ENCODE measurements around the gene ECHDC1.

ECHDC1 gene

GRCh38 chr6:127303917-127304316 is 39.5 kb downstream of the ECHDC1 start:
- Histone ChIP-seq H3K27me3 (ENCODE audit: control insufficient read depth, insufficient read depth, low read length, poor library complexity, severe bottlenecking) (no peaks in the 10 kb centered on the region), H3K36me3 (ENCODE audit: control insufficient read depth, insufficient read depth, low read length) (no peaks in the 10 kb centered on the region), H3K4me1 (ENCODE audit: control insufficient read depth, insufficient read depth, low read length) (no peaks in the 10 kb centered on the region), H3K4me3 (ENCODE audit: insufficient read depth, low read depth, low read length) (no peak overlapping the region), H3K9me3 (ENCODE audit: control insufficient read depth, low read length) (no peaks in the 10 kb centered on the region), H3K27ac (ENCODE audit: insufficient read depth, low read depth, low read length, poor library complexity, severe bottlenecking) (no peak overlapping the region)
- WGBS, 2 experiments = 93% methylated on average over 3 of the region's 3 CpGs

- Histone ChIP-seq H3K4me3 (ENCODE audit: insufficient read depth, low read depth, low read length) (no peak overlapping the region), H3K27me3 (ENCODE audit: control insufficient read depth, insufficient read depth, low read length, poor library complexity, severe bottlenecking) (no peaks in the 10 kb centered on the region), H3K36me3 (ENCODE audit: control insufficient read depth, insufficient read depth, low read length) (no peaks in the 10 kb centered on the region), H3K9me3 (ENCODE audit: control insufficient read depth, low read length) (no peaks in the 10 kb centered on the region), H3K27ac (ENCODE audit: insufficient read depth, low read depth, low read length, poor library complexity, severe bottlenecking) (peak overlapping the region; percentile 6), H3K4me1 (ENCODE audit: control insufficient read depth, insufficient read depth, low read length) (no peaks in the 10 kb centered on the region)
- WGBS, 2 experiments = 88 to 95% methylated on average over 3 to 4 of the region's 6 CpGs
Observed at GRCh38 chr6:127302728-127303660, 40.4 kb downstream of the ECHDC1 start.

DNA sequence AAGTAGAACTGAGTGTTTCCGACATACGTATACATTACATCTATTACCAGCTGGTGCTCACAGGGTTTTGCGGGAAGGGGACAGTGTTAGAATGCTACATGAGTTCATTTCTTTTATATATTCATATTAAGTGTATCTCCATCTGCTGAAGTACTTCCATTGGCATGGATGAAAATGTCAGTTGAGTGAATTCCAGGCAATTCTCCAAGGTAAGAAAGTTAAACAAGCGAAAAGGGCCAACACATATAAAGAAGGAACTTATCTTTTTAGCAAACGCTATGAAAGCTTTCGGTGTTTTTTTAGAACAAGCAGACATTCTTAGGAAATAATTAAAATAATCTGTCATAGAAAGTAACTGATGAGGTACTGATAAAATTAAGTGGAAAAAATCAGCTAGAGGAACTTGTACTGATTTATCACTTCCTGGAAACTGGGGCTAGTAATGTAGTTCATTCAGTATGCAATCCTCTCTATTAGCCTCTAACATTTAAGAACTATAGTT is 42.2 kb downstream of the ECHDC1 start:
- no peaks in the 10 kb centered on the region for H3K36me3 ChIP-seq (ENCODE audit: control insufficient read depth, insufficient read depth, low read length)
- no peaks in the 10 kb centered on the region for H3K9me3 ChIP-seq (ENCODE audit: control insufficient read depth, low read length)
- no peak overlapping the region for H3K27ac ChIP-seq (ENCODE audit: insufficient read depth, low read depth, low read length, poor library complexity, severe bottlenecking)
- WGBS, 2 experiments = 96% methylated on average over 2 to 5 of the region's 6 CpGs
- H3K27me3 ChIP-seq (ENCODE audit: control insufficient read depth, insufficient read depth, low read length, poor library complexity, severe bottlenecking) = no peaks in the 10 kb centered on the region
- H3K4me1 ChIP-seq (ENCODE audit: control insufficient read depth, insufficient read depth, low read length) = no peaks in the 10 kb centered on the region
- no peak overlapping the region for H3K4me3 ChIP-seq (ENCODE audit: insufficient read depth, low read depth, low read length)

GRCh38 chr6:127300411-127300810 is 43.0 kb downstream of the ECHDC1 start:
- no peaks in the 10 kb centered on the region for H3K27me3 ChIP-seq (ENCODE audit: control insufficient read depth, insufficient read depth, low read length, poor library complexity, severe bottlenecking)
- H3K27ac ChIP-seq (ENCODE audit: insufficient read depth, low read depth, low read length, poor library complexity, severe bottlenecking) = no peak overlapping the region
- H3K4me1 ChIP-seq (ENCODE audit: control insufficient read depth, insufficient read depth, low read length) = no peaks in the 10 kb centered on the region
- H3K36me3 ChIP-seq (ENCODE audit: control insufficient read depth, insufficient read depth, low read length) = no peaks in the 10 kb centered on the region
- H3K4me3 ChIP-seq (ENCODE audit: insufficient read depth, low read depth, low read length) = no peak overlapping the region
- no peaks in the 10 kb centered on the region for H3K9me3 ChIP-seq (ENCODE audit: control insufficient read depth, low read length)

DNA sequence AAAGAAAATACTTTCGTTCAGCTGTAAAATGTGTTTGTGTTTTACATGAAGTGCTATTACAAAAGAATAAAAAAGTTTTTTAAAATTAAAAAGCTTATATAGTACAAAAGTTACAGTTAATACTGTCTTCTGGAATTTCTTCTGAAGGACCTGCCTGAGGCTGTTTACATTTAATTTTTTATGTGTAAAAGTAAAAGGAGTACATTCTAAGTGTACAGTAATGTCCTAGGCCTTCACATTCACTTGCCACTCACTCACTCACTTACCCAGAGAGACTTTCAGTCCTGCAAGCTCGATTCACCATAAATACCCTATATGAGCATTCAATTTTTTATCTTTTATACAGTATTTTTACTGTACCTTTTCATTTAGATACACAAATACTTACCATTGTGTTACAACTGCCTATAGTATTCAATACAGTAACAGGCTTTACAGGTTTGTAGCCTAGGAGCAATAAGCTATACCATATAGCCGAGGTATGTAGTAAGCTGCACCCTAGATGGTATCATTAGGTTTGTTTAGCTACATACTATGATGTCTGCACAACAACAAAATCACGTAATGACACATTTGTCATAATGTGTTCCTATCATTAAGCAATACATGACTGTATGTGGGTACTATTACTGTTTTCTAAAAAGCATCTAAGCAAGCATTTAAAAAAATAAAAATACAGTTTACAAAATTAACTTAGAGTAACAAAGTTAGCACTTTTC is 43.7 kb downstream of the ECHDC1 start:
- H3K4me1 ChIP-seq (ENCODE audit: control insufficient read depth, insufficient read depth, low read length) = no peaks in the 10 kb centered on the region
- no peak overlapping the region for H3K27ac ChIP-seq (ENCODE audit: insufficient read depth, low read depth, low read length, poor library complexity, severe bottlenecking)
- H3K4me3 ChIP-seq (ENCODE audit: insufficient read depth, low read depth, low read length) = no peak overlapping the region
- no peaks in the 10 kb centered on the region for H3K36me3 ChIP-seq (ENCODE audit: control insufficient read depth, insufficient read depth, low read length)
- H3K9me3 ChIP-seq (ENCODE audit: control insufficient read depth, low read length) = no peaks in the 10 kb centered on the region
- 75 to 87% methylated on average over 1 to 2 of the region's 4 CpGs for WGBS, 2 experiments
- no peaks in the 10 kb centered on the region for H3K27me3 ChIP-seq (ENCODE audit: control insufficient read depth, insufficient read depth, low read length, poor library complexity, severe bottlenecking)

GRCh38 chr6:127298475-127298874 is 44.9 kb downstream of the ECHDC1 start:
- H3K4me1 ChIP-seq (ENCODE audit: control insufficient read depth, insufficient read depth, low read length) = no peaks in the 10 kb centered on the region
- no peaks in the 10 kb centered on the region for H3K36me3 ChIP-seq (ENCODE audit: control insufficient read depth, insufficient read depth, low read length)
- H3K9me3 ChIP-seq (ENCODE audit: control insufficient read depth, low read length) = no peaks in the 10 kb centered on the region
- H3K27me3 ChIP-seq (ENCODE audit: control insufficient read depth, insufficient read depth, low read length, poor library complexity, severe bottlenecking) = no peaks in the 10 kb centered on the region
- H3K27ac ChIP-seq (ENCODE audit: insufficient read depth, low read depth, low read length, poor library complexity, severe bottlenecking) = no peak overlapping the region
- no peak overlapping the region for H3K4me3 ChIP-seq (ENCODE audit: insufficient read depth, low read depth, low read length)
- WGBS, 2 experiments = 50 to 100% methylated on average over 1 to 2 of the region's 2 CpGs

- H3K4me3 ChIP-seq (ENCODE audit: insufficient read depth, low read depth, low read length) = no peak overlapping the region
- H3K27ac ChIP-seq (ENCODE audit: insufficient read depth, low read depth, low read length, poor library complexity, severe bottlenecking) = no peak overlapping the region
- no peaks in the 10 kb centered on the region for H3K9me3 ChIP-seq (ENCODE audit: control insufficient read depth, low read length)
- H3K36me3 ChIP-seq (ENCODE audit: control insufficient read depth, insufficient read depth, low read length) = no peaks in the 10 kb centered on the region
- H3K4me1 ChIP-seq (ENCODE audit: control insufficient read depth, insufficient read depth, low read length) = no peaks in the 10 kb centered on the region
- no peaks in the 10 kb centered on the region for H3K27me3 ChIP-seq (ENCODE audit: control insufficient read depth, insufficient read depth, low read length, poor library complexity, severe bottlenecking)
- 83 to 94% methylated on average over 2 to 4 of the region's 4 CpGs for WGBS, 2 experiments
Observed at GRCh38 chr6:127297502-127298070, 45.8 kb downstream of the ECHDC1 start.

DNA sequence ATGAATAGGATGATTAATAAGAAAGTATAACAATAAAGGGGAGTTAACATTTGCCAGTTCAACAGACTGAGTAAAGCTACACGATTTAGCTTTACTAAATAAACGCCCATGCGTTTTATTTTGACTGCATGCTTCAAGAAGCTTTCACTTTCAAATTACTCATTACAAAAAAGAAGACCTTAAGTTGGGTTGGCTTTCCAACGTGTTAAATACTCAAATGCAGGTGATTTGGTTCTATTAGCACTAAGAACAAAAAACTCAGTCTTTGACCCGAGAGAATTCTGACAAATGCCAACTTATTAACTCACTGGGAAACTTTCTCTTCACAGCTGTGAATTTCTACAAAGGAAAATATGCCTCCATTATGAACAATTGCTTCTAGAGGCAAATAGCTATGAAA is 51.9 kb downstream of the ECHDC1 start:
- Histone ChIP-seq H3K4me3 (ENCODE audit: insufficient read depth, low read depth, low read length) (no peak overlapping the region), H3K27ac (ENCODE audit: insufficient read depth, low read depth, low read length, poor library complexity, severe bottlenecking) (no peak overlapping the region), H3K36me3 (ENCODE audit: control insufficient read depth, insufficient read depth, low read length) (peaks cover 11% of the 10 kb centered on the region), H3K4me1 (ENCODE audit: control insufficient read depth, insufficient read depth, low read length) (no peaks in the 10 kb centered on the region), H3K9me3 (ENCODE audit: control insufficient read depth, low read length) (no peaks in the 10 kb centered on the region), H3K27me3 (ENCODE audit: control insufficient read depth, insufficient read depth, low read length, poor library complexity, severe bottlenecking) (no peaks in the 10 kb centered on the region)
- 69 to 71% methylated on average over 5 of the region's 5 CpGs for WGBS, 2 experiments

DNA sequence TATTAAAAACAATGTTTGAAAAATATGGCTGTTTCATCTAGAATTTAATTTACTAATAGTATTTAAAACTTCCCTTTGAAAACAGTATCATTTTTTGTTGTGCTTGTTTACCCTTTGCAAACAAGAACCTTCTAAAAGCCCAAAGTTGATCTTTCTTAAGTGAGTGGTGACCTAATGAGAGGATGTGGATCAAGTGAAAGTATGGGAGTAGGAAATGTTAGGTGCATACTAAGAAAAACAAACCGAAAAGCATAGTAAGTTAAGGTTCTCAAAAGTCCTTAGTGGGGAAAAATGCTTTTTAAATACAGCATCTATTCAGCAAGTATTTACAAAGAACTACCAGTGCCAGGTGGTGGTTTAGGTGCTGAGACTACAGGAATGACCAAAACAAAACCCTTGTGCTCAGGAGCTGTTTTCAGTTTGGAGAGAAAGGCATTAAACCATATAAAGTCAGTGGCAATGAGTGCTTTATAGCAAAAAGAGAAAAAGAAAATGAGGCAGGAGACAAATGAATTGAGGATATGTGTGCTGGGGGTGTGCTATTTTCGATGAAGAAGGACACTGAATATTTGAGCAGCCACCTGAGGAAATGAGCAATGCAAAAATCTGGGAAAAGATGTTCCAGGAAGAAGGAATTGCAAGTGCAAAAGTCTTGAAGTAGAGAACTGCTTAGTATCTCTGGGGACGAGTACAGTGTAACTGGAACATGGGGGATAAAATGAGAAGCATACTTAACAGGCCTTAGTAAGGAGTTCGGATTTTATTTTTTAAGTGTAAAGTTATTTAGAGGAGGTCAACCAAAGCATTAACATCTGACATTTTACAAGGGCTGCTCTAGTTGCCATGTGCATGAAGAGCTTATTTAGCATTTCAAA is 52.8 kb downstream of the ECHDC1 start:
- Histone ChIP-seq H3K9me3 (ENCODE audit: control insufficient read depth, low read length) (no peaks in the 10 kb centered on the region), H3K4me3 (ENCODE audit: insufficient read depth, low read depth, low read length) (no peak overlapping the region), H3K36me3 (ENCODE audit: control insufficient read depth, insufficient read depth, low read length) (peaks cover 15% of the 10 kb centered on the region), H3K27me3 (ENCODE audit: control insufficient read depth, insufficient read depth, low read length, poor library complexity, severe bottlenecking) (no peaks in the 10 kb centered on the region), H3K27ac (ENCODE audit: insufficient read depth, low read depth, low read length, poor library complexity, severe bottlenecking) (peak overlapping the region; percentile 19), H3K4me1 (ENCODE audit: control insufficient read depth, insufficient read depth, low read length) (no peaks in the 10 kb centered on the region)
- 82 to 86% methylated on average over 4 of the region's 4 CpGs for WGBS, 2 experiments

All from ectodermal cell (in vitro differentiated cells).